Glomerular visceral epithelial cell (primary cell): ENCODE data around the gene CD19.

ENCODE experiments used
- DNase-seq: peaks from one replicate; pipeline ENCODE4 v3.0.0-alpha.2; 2016; ENCODE audit errors: extremely low spot score

The CD19 gene

GRCh38 chr16:28982418-28982817, 50.6 kb downstream of the CD19 start:
- DNase-seq: no peak

GRCh38 chr16:28982949-28983348, 51.2 kb downstream of the CD19 start:
- DNase-seq: no peak

- DNase-seq: no peak
Measured at GRCh38 chr16:28983644-28984043, 51.9 kb downstream of the CD19 start.

DNA sequence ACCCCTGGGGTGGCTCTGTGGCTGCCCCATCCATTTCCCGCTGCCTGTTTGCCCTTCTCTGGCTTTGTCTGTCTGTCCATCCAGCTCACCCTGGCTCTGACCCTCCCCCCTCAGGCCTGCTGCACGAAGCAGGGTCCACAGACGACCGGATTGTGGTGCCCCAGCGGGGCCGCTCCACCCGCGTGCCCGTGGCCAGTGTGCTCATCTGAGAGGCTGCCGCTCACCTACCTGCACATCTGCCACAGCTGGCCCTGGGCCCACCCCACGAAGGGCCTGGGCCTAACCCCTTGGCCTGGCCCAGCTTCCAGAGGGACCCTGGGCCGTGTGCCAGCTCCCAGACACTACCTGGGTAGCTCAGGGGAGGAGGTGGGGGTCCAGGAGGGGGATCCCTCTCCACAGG, 52.3 kb downstream of the CD19 start:
- no peak for DNase-seq

DNA sequence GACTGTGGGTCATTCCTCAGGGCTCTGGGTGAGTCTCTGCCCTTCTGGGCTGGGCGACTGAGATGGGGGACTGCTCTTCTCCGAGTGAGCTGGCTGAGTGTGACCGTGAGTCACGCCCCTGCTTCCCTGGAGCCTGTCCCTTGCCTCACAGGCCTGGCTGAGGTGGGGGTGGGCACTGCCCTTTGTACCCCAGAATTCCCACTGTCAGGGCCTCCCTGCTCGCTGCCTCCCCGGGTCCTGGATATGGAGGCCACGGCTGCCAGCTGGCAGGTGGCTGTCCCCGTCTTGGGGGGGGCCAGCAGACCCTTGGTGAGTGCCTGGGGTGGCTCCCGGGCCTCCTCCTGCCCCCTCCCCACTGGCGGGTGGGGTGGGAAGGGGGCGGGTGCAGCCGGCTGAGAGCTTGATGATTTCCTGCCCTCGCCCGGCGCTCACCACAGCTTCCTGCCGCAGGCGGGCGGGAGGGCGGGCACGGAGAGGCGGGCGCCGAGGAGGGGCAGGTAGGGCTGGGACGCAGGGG, 52.9 kb downstream of the CD19 start, which contains the start of gene LAT:
LAT (plus strand) TSS at position 434 of the 517 bp plus-strand sequence. CDS start 366 bp downstream, outside the sequence.
- no peak for DNase-seq

- no peak for DNase-seq
Measured at GRCh38 chr16:28985211-28986041, 53.7 kb downstream of the CD19 start.

GRCh38 chr16:28986046-28986445, 54.3 kb downstream of the CD19 start:
- DNase-seq: no peak

DNA sequence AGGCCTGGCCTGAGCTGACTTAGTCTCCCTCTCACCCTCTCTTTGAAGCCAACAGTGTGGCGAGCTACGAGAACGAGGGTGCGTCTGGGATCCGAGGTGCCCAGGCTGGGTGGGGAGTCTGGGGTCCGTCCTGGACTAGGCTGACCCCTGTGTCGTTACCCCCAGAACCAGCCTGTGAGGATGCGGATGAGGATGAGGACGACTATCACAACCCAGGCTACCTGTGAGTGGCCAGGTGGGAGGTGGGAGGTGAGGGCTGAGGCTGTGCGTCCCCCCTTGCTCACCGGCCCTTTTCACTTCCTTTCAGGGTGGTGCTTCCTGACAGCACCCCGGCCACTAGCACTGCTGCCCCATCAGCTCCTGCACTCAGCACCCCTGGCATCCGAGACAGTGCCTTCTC, 54.7 kb downstream of the CD19 start:
- no peak for DNase-seq

- DNase-seq: no peak
Measured at GRCh38 chr16:28987170-28987853, 55.5 kb downstream of the CD19 start.
